GM18867 (cell line): ENCODE measurements around the gene PLEKHM3.
"Not testable (repeated sequence)": the region's sequence is repeated elsewhere in the genome, so short reads cannot be mapped to it uniquely, and the experiment has no call there.

ENCODE experiments used
- ATAC-seq: cut with Tn5 transposase; IDR thresholded peaks from one replicate; pipeline ENCODE4 v1.9.1; 2021; ENCODE audit warnings: mild to moderate bottlenecking, moderate library complexity; ENCODE audit not compliant: unreplicated experiment

Gene PLEKHM3

GRCh38 chr2:207926989-207927300 is 98.4 kb downstream of the PLEKHM3 start:
- no peak for ATAC-seq

DNA sequence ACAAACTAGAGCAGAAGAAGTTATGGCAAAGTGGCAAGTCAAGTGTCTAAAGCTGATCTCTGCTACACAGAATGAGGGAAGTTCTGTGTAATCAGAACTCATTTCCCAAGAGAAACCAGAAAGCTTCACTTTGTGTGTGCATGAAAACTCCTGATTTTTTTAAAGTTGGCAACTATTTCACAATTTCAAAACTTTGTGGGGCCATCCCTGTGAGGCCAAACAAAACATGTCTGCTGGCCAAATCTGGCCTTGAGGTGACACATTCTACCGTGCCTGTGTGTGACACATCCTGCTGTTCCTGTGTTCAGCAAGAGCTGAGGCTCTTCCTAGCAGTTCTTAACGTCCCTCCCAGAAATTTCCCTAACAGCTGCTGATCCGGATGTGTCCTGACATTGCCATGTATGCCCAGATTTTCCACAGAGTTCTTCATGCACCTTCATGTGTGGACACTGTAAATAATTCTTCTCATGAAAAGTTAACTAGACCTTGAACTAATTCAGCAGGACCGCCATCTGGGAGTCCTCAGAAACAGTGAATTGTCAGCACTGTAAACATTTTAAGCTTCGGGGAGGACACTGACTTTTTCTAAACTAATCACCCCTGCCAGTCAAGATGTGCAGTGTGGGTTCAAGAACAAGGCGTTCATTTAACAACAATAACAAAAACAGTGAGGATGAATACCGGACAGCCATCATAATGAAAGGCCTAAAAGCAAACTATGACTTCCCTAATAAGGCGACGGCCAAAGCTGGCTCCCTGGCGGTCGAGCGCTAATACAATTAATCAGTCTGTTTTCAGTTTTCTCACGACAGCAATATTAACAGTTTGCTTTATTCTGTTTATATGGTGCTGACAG is 99.0 kb downstream of the PLEKHM3 start:
- no peak for ATAC-seq

- ATAC-seq = no peak
Measured at GRCh38 chr2:207925601-207926000, 99.7 kb downstream of the PLEKHM3 start.

- ATAC-seq = no peak
Measured at GRCh38 chr2:207921606-207922005, 103.7 kb downstream of the PLEKHM3 start.

- ATAC-seq = no peak
Measured at GRCh38 chr2:207920721-207921120, 104.6 kb downstream of the PLEKHM3 start.

- ATAC-seq = no peak
Measured at GRCh38 chr2:207920321-207920720, 105.0 kb downstream of the PLEKHM3 start.

GRCh38 chr2:207919164-207919919 is 106.0 kb downstream of the PLEKHM3 start:
- ATAC-seq = no peak

GRCh38 chr2:207914716-207915115 is 110.6 kb downstream of the PLEKHM3 start:
- no peak for ATAC-seq

DNA sequence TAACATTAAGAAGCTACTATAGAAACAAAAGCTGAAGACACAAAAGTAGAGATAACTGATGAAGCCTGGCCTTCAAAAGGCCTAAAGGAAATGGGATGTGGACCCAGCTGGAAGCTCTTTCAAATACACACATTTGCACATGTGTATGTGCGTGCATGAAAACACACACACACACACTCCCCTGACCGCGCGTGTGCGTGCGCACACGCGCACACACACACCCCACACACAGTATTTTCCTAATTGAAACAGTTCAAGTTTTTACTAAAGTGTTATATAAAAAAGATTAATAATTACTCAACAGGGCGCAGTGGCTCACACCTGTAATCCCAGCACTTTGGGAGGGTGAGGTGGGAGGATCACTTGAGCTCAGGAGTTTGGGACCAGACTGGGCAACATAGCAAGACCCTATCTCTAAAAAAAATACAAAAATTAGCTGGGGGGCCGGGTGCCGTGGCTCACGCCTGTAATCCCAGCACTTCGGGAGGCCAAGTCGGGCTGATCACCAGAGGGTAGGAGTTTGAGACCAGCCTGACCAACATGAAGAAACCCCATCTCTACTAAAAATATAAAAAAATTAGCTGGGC is 111.5 kb downstream of the PLEKHM3 start:
- no peak for ATAC-seq

GRCh38 chr2:207911856-207912255 is 113.5 kb downstream of the PLEKHM3 start:
- no peak for ATAC-seq

- ATAC-seq = no peak
Measured at GRCh38 chr2:207911215-207911614, 114.1 kb downstream of the PLEKHM3 start.

DNA sequence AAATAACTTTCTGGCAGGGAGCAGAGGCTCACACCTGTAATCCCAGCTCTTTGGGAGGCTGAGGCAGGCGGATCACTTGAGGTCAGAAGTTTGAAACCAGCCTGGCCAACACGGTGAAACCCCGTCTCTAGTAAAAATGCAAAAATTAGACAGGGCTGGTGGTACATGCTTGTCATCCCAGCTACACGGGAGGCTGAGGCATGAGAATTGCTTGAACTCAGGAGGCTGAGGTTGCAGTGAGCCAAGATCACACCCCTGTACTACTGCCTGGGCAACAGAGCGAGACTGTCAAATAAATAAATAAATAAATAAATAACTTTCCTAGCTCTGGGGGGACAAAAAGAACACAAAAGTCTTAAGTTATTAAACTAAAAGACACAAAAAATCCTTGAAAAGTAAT is 118.8 kb downstream of the PLEKHM3 start:
- ATAC-seq = not testable (repeated sequence)

DNA sequence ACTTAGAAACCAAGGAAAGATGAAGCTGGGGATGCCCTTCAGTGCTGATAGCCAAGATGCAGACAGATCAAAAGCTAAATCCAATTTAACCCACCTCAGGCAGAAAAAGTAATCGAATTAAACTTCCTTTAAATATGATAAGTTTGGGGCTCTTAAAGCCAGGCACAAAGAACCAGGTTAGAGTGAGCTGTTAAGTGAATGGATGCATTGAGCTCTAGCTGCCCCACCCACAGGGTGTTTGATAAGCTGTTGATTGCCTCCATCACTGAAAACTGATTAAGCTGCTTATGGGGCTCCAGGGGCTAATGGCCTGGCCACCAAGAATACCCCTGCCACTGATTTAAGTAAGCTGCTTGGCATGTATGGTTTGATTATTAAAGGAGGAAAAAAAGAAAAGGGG is 119.8 kb downstream of the PLEKHM3 start:
- no peak for ATAC-seq

DNA sequence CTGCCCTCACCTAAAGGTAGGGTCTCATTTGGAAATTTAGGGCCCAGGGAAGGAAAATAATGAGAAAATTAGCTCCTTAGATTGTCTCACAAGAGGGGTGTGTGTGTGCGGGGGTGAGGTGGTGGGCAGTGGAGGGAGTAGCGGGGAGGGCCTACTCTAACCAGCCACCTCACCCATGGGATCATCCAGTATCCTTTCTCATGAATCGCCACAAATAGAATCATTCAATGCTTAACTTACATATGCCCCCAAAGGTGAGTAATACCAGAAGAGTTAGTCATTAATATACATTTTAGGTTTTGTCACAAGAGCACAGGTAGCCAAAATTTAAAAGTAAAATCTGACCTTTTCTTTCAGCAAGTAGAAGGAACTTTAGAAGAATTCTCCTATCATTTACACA is 122.1 kb downstream of the PLEKHM3 start:
- ATAC-seq = no peak

GRCh38 chr2:207902821-207903220 is 122.5 kb downstream of the PLEKHM3 start:
- ATAC-seq = no peak

DNA sequence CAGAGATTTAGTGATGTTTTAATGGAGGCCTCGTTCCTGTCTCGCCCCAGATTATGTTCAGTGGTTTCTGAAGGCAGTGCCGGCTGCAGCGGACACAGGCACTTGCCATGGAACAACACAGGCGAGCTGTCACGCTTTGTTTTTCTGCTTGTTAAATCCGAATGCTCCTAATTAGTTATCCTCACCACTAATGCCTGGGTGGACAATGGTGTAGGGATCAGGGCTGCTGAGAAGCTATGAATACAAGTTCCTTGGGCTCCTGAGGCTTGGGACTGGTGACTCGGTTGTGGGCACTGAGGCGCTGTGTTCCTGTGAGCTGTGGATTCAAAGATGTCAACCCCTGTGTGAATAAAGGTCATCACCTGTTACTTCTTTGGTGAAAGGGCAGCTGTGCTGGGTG is 123.5 kb downstream of the PLEKHM3 start:
- no peak for ATAC-seq

DNA sequence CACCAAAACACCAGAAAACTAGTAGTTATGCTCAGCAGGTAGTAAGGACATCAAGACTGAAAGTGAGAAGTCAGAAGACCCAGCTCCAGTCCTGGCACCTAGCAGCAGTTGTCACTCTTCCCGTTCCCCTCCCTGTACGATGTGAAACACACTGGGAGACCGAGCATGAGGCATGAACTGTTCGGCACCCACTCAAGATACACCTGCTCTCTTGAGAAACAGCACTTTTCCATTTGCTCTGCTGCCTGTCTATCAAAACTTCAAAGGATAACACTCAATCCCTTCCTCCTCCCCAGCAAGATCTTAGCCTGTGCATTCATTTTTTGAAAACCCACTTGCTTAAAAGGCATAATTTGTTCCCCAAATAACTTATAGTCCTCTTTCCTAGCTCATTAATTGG is 123.9 kb downstream of the PLEKHM3 start:
- ATAC-seq = no peak

- ATAC-seq = no peak
Measured at GRCh38 chr2:207898354-207898695, 127.0 kb downstream of the PLEKHM3 start.

DNA sequence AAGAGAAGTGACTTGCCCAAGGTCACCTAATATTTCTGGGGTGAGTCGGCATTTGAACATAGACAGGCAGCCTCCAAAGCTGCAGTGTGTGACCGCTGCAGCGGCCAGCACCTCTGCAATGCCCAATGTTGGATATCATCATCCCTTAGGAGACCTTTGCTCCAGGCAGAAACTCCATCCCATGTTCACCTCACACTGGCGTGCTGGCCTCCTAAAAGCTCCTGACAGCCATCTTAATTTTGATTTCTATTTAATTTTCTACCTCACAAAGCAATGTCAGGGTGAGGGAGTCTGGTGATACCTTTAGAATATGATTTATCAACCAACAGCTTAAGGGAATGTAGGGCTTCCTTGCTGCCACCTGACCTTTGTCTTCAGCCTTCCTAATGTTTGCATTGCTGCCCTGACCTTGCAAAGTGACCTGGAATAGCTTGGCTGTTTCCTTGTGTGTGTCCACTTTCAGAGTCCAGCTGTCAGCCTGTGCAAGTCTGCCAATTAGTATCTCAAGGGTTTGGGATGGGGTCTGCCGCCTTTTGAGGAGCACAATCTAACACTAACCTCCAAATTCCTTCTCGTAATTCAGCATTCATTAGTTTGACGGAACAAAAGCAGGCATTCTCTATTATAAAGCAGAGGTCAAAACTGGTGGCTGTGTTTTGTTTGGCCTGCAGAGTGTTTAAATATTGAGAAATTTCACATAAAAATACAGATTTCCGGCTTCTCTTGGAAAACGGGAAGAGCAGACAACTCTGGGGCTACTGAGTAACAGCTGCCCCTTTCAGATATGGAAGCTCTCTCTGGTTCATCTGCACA is 127.6 kb downstream of the PLEKHM3 start:
- no peak for ATAC-seq

- ATAC-seq = no peak
Measured at GRCh38 chr2:207896525-207897285, 128.6 kb downstream of the PLEKHM3 start.
